ENCODE data around the gene CORO2A. TPM values are rescaled to one million over a fixed set of nuclear protein-coding genes. Genes with fewer than 3 reads are reported as not detected.

CORO2A gene
- total and polyA plus RNA-seq, 2 donors (not counting 3 experiments of a cell fraction or from before 2014, with no cell fraction given) = 0.35 to 0.53 TPM

DNA sequence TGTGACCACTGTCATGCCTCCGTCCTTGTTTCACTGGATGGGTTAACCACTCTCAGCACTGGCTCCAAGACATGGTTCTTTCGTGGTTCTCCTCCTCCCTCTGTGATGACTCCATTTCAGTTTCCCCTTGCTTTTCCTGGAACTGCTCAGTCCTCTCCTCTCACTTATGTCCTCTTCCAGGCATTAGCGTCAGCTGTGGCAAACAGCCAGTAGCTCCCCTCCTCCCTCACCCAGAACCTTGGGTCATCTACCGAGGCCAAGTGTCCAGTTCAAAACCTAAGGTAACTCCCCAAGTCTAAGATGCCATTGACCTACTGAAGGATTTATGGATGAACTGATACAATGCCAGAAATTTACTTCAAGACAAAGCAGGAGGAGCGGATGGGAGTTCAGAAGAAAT is 9.8 kb upstream of the CORO2A start:
- Histone ChIP-seq H3K36me3 (ENCODE audit: control insufficient read depth in 2 of 2, extremely low read depth in 1 of 2, insufficient read depth in 2 of 2, low read length in 2 of 2) (no peaks in the 10 kb centered on the region), H3K79me2 (ENCODE audit: control insufficient read depth, insufficient read depth, low read length) (no peaks in the 10 kb centered on the region), H3K4me3 (replicated peaks in 1 of 3; ENCODE audit: insufficient read depth in 1 of 3, low read depth in 1 of 3, low read length in 3 of 3) (no peak overlapping the region), H3K27ac (ENCODE audit: insufficient read depth, low read depth, low read length) (no peak overlapping the region), H3K9me3 (replicated peaks; ENCODE audit: control insufficient read depth, insufficient read depth, low read length) (no peaks in the 10 kb centered on the region), H3K4me2 (ENCODE audit: insufficient read depth, low read length) (no peak overlapping the region), H3K4me1 (ENCODE audit: control insufficient read depth, extremely low read depth, insufficient read depth, low read length) (no peaks in the 10 kb centered on the region), H2AFZ (ENCODE audit: low read depth, low read length) (no peak overlapping the region), H4K20me1 (replicated peaks; ENCODE audit: control insufficient read depth, extremely low read depth, insufficient read depth, low read length) (no peaks in the 10 kb centered on the region), H3K27me3 (ENCODE audit: control insufficient read depth in 2 of 2, insufficient read depth in 2 of 2, low read length in 2 of 2) (no peaks in the 10 kb centered on the region), H3K9ac (replicated peaks; ENCODE audit: extremely low read depth, insufficient read depth, low read length) (no peak overlapping the region), H3K9me1 (replicated peaks; ENCODE audit: control insufficient read depth, extremely low read depth, insufficient read depth, low read length) (no peaks in the 10 kb centered on the region)
- ChIA-PET CTCF (no interaction called here), POLR2A (no interaction called here)
- no peak for FAIRE-seq
- intact Hi-C loops (cut with micrococcal nuclease) = no loop called here
- no peak for DNase-seq (ENCODE audit: low read depth, low spot score)
- dilution Hi-C loops (cut with MboI; ENCODE audit: extremely low pct_ligation_motif_present, low sequenced_read_pairs) = no loop called here
- BruUV-seq (replicated peaks) = no TSS peak
- TF ChIP-seq EZH2 (IDR thresholded peaks at IDR 0.05; ENCODE audit: borderline replicate concordance, low read depth, low read length, severe bottlenecking) (no peak), POLR2A (IDR thresholded peaks at IDR 0.05; ENCODE audit: low read depth, low read length) (no peak), MYC (IDR thresholded peaks at IDR 0.05; ENCODE audit: low read depth, low read length) (no peak), POLR2AphosphoS5 (IDR thresholded peaks at IDR 0.05; ENCODE audit: insufficient read depth, low read depth, low read length) (no peak), GATA2 (IDR thresholded peaks at IDR 0.05; ENCODE audit: insufficient read depth, insufficient read length, low read depth, low read length) (no peak), FOS (IDR thresholded peaks at IDR 0.05; ENCODE audit: borderline replicate concordance, insufficient read depth, low read length) (no peak), JUN (IDR thresholded peaks at IDR 0.05; ENCODE audit: borderline replicate concordance, insufficient read depth, insufficient read length, low read depth) (no peak)
- TF ChIP-seq, protein P1, sequence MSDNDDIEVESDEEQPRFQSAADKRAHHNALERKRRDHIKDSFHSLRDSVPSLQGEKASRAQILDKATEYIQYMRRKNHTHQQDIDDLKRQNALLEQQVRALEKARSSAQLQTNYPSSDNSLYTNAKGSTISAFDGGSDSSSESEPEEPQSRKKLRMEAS (IDR thresholded peaks at IDR 0.05; ENCODE audit: insufficient read depth, insufficient read length) = no peak
- TF ChIP-seq, protein P2, sequence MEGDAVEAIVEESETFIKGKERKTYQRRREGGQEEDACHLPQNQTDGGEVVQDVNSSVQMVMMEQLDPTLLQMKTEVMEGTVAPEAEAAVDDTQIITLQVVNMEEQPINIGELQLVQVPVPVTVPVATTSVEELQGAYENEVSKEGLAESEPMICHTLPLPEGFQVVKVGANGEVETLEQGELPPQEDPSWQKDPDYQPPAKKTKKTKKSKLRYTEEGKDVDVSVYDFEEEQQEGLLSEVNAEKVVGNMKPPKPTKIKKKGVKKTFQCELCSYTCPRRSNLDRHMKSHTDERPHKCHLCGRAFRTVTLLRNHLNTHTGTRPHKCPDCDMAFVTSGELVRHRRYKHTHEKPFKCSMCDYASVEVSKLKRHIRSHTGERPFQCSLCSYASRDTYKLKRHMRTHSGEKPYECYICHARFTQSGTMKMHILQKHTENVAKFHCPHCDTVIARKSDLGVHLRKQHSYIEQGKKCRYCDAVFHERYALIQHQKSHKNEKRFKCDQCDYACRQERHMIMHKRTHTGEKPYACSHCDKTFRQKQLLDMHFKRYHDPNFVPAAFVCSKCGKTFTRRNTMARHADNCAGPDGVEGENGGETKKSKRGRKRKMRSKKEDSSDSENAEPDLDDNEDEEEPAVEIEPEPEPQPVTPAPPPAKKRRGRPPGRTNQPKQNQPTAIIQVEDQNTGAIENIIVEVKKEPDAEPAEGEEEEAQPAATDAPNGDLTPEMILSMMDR (IDR thresholded peaks at IDR 0.05; ENCODE audit: extremely low read depth in 1 of 2, insufficient read depth in 1 of 2, low read depth in 1 of 2, low read length in 2 of 2) = no peak
